ENCODE results near the gene PSMD6.

PSMD6 gene

GRCh38 chr3:63977893-63978292 lies 45.4 kb downstream of the PSMD6 start:
- Histone ChIP-seq H3K27ac (ENCODE audit: low read length) (no peak overlapping the region), H3K27me3 (ENCODE audit: control insufficient read depth in 1 of 2, insufficient read depth in 2 of 2, low read length in 2 of 2) (no peaks in the 10 kb centered on the region), H3K9me3 (ENCODE audit: control insufficient read depth in 2 of 2, low read length in 2 of 2) (no peaks in the 10 kb centered on the region), H3K36me3 (ENCODE audit: control insufficient read depth in 2 of 2, insufficient read depth in 2 of 2, low read length in 2 of 2) (peaks cover 4 to 9% of the 10 kb centered on the region in 2 donors), H3K4me3 (ENCODE audit: low read length in 2 of 2) (no peak overlapping the region), H3K9ac (ENCODE audit: low read length in 2 of 2) (no peak overlapping the region), H3K4me1 (ENCODE audit: control insufficient read depth, insufficient read depth, low read length) (peaks cover 16% of the 10 kb centered on the region)

DNA sequence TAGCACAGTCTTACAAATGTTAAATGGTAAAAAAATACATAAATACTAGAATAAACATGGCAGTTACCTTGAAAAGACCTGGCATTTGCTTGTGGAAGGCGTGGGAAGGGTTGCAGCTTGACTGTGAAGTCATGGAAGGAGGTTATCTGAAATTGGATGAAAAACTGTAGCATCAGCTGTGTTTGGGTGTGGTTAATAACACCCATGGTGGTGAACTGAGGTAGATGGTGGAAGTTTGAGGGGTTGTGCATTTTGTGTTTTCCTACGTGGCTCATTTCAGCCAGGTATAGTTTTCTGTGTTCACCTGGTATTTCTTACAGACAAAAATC lies 46.5 kb downstream of the PSMD6 start:
- no peaks in the 10 kb centered on the region for H3K27me3 ChIP-seq (ENCODE audit: control insufficient read depth in 1 of 2, insufficient read depth in 2 of 2, low read length in 2 of 2)
- H3K4me1 ChIP-seq (ENCODE audit: control insufficient read depth, insufficient read depth, low read length): peaks cover 16% of the 10 kb centered on the region
- H3K36me3 ChIP-seq (ENCODE audit: control insufficient read depth in 2 of 2, insufficient read depth in 2 of 2, low read length in 2 of 2): peaks cover 4 to 6% of the 10 kb centered on the region in 2 donors
- no peak overlapping the region for H3K27ac ChIP-seq (ENCODE audit: low read length)
- no peaks in the 10 kb centered on the region for H3K9me3 ChIP-seq (ENCODE audit: control insufficient read depth in 2 of 2, low read length in 2 of 2)
- no peak overlapping the region for H3K4me3 ChIP-seq (ENCODE audit: low read length in 2 of 2)
- no peak overlapping the region for H3K9ac ChIP-seq (ENCODE audit: low read length in 2 of 2)

DNA sequence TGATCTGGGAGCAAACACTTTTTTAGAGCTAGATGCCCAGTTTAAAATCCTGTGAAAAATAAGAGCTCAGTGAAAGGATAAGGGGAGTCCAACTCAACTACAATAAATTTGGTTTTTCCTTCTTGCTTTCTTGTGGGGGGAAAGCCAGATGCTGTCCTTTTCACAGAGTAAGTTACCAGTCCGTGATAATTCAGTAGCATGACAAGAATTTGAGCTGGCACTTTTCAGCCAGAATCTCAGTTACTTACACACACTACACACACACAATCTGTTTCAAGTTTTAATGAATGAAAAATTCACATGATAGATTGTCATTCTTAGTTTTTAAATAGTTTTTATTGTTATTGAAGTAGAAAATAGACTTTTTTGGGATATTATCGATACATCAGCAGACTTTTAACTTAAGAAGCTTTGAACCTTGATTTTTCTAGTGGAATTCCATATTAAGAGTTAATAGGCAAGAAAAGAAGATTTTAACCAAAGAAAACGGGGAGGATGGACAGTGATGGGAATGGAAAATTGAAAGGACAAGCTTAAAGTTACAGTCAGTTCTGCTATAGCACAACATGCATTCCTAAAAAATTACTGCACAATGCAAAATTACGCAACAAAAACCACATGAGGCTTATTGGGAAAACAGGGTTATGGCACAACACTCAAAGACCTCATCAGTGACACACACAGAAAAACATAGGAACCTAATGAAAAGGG lies 47.0 kb downstream of the PSMD6 start:
- Histone ChIP-seq H3K4me1 (ENCODE audit: control insufficient read depth, insufficient read depth, low read length) (peaks cover 15% of the 10 kb centered on the region), H3K9me3 (ENCODE audit: control insufficient read depth in 2 of 2, low read length in 2 of 2) (no peaks in the 10 kb centered on the region), H3K36me3 (ENCODE audit: control insufficient read depth in 2 of 2, insufficient read depth in 2 of 2, low read length in 2 of 2) (peaks cover 4 to 6% of the 10 kb centered on the region in 2 donors), H3K4me3 (ENCODE audit: low read length in 2 of 2) (no peak overlapping the region), H3K27ac (ENCODE audit: low read length) (no peak overlapping the region), H3K27me3 (ENCODE audit: control insufficient read depth in 1 of 2, insufficient read depth in 2 of 2, low read length in 2 of 2) (no peaks in the 10 kb centered on the region), H3K9ac (ENCODE audit: low read length in 2 of 2) (no peak overlapping the region)

- no peak overlapping the region for H3K4me3 ChIP-seq (ENCODE audit: low read length in 2 of 2)
- H3K4me1 ChIP-seq (ENCODE audit: control insufficient read depth, insufficient read depth, low read length): peaks cover 15% of the 10 kb centered on the region
- no peak overlapping the region for H3K27ac ChIP-seq (ENCODE audit: low read length)
- H3K9me3 ChIP-seq (ENCODE audit: control insufficient read depth in 2 of 2, low read length in 2 of 2): no peaks in the 10 kb centered on the region
- H3K27me3 ChIP-seq (ENCODE audit: control insufficient read depth in 1 of 2, insufficient read depth in 2 of 2, low read length in 2 of 2): no peaks in the 10 kb centered on the region
- peak overlapping the region in 1 of 2 donors; percentile 13 for H3K9ac ChIP-seq (ENCODE audit: low read length in 2 of 2)
- peaks cover 3 to 4% of the 10 kb centered on the region in 2 donors for H3K36me3 ChIP-seq (ENCODE audit: control insufficient read depth in 2 of 2, insufficient read depth in 2 of 2, low read length in 2 of 2)
Observed at GRCh38 chr3:63975723-63976122, 47.6 kb downstream of the PSMD6 start.

DNA sequence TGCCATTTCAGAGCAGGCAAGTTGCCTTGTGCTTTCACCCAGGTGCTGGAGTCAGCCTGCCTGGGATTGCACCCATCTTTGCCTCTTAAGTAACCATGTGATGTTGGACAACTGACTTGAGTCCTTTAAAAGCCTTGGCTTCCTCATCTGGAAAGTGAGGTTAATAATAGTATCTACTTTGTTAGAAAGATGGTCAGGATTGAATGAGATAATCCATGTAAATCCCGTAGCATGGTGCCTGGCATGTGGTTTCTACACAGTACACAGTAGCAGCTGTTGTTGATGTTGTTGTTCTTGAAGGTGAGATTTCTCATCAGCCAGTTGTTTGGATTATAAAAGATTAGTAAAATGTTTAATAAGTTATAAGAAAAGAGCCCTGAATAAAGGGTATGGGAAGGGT lies 48.8 kb downstream of the PSMD6 start:
- no peaks in the 10 kb centered on the region for H3K27me3 ChIP-seq (ENCODE audit: control insufficient read depth in 1 of 2, insufficient read depth in 2 of 2, low read length in 2 of 2)
- no peak overlapping the region for H3K27ac ChIP-seq (ENCODE audit: low read length)

DNA sequence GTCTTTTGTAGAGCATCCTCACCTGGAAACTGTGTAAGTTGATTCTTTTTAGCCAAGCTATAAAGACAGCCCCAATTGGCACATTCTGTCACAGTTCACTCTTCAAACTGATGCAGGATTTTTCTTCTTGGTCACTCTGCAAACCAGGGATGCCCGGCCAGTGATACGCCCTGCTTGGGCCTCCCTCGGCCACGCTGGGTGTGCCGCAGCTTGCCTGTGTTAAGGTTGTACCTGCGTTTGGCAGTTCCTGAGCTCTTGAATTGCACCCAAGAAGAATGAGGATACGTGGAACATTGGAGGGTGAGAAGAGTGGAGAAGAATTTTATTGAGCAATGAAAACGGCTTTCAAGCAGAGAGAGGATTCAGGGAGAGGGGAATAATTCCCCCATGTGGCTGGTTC lies 49.9 kb downstream of the PSMD6 start:
- Histone ChIP-seq H3K9ac (ENCODE audit: low read length in 2 of 2) (no peak overlapping the region), H3K4me1 (ENCODE audit: control insufficient read depth, insufficient read depth, low read length) (peaks cover 27% of the 10 kb centered on the region), H3K9me3 (ENCODE audit: control insufficient read depth in 2 of 2, low read length in 2 of 2) (no peaks in the 10 kb centered on the region), H3K36me3 (ENCODE audit: control insufficient read depth in 2 of 2, insufficient read depth in 2 of 2, low read length in 2 of 2) (no peaks in the 10 kb centered on the region), H3K4me3 (ENCODE audit: low read length in 2 of 2) (no peak overlapping the region), H3K27ac (ENCODE audit: low read length) (no peak overlapping the region), H3K27me3 (ENCODE audit: control insufficient read depth in 1 of 2, insufficient read depth in 2 of 2, low read length in 2 of 2) (no peaks in the 10 kb centered on the region)

More for the DNA sequence above, 48.8 kb downstream of the PSMD6 start:
- no peak overlapping the region for H3K9ac ChIP-seq (ENCODE audit: low read length in 2 of 2)
- H3K4me3 ChIP-seq (ENCODE audit: low read length in 2 of 2): no peak overlapping the region
- peaks cover 25% of the 10 kb centered on the region for H3K4me1 ChIP-seq (ENCODE audit: control insufficient read depth, insufficient read depth, low read length)
- no peaks in the 10 kb centered on the region for H3K9me3 ChIP-seq (ENCODE audit: control insufficient read depth in 2 of 2, low read length in 2 of 2)
- no peaks in the 10 kb centered on the region for H3K36me3 ChIP-seq (ENCODE audit: control insufficient read depth in 2 of 2, insufficient read depth in 2 of 2, low read length in 2 of 2)

GRCh38 chr3:63972987-63973386 lies 50.3 kb downstream of the PSMD6 start:
- Histone ChIP-seq H3K9ac (ENCODE audit: low read length in 2 of 2) (no peak overlapping the region), H3K4me1 (ENCODE audit: control insufficient read depth, insufficient read depth, low read length) (peaks cover 31% of the 10 kb centered on the region), H3K27ac (ENCODE audit: low read length) (peak overlapping the region; percentile 3), H3K27me3 (ENCODE audit: control insufficient read depth in 1 of 2, insufficient read depth in 2 of 2, low read length in 2 of 2) (no peaks in the 10 kb centered on the region), H3K4me3 (ENCODE audit: low read length in 2 of 2) (no peak overlapping the region), H3K36me3 (ENCODE audit: control insufficient read depth in 2 of 2, insufficient read depth in 2 of 2, low read length in 2 of 2) (no peaks in the 10 kb centered on the region), H3K9me3 (ENCODE audit: control insufficient read depth in 2 of 2, low read length in 2 of 2) (no peaks in the 10 kb centered on the region)

GRCh38 chr3:63972196-63972595 lies 51.1 kb downstream of the PSMD6 start:
- Histone ChIP-seq H3K4me1 (ENCODE audit: control insufficient read depth, insufficient read depth, low read length) (peaks cover 38% of the 10 kb centered on the region), H3K27me3 (ENCODE audit: control insufficient read depth in 1 of 2, insufficient read depth in 2 of 2, low read length in 2 of 2) (no peaks in the 10 kb centered on the region), H3K4me3 (ENCODE audit: low read length in 2 of 2) (no peak overlapping the region), H3K9me3 (ENCODE audit: control insufficient read depth in 2 of 2, low read length in 2 of 2) (no peaks in the 10 kb centered on the region), H3K27ac (ENCODE audit: low read length) (peak overlapping the region; percentile 32), H3K9ac (ENCODE audit: low read length in 2 of 2) (no peak overlapping the region), H3K36me3 (ENCODE audit: control insufficient read depth in 2 of 2, insufficient read depth in 2 of 2, low read length in 2 of 2) (no peaks in the 10 kb centered on the region)

DNA sequence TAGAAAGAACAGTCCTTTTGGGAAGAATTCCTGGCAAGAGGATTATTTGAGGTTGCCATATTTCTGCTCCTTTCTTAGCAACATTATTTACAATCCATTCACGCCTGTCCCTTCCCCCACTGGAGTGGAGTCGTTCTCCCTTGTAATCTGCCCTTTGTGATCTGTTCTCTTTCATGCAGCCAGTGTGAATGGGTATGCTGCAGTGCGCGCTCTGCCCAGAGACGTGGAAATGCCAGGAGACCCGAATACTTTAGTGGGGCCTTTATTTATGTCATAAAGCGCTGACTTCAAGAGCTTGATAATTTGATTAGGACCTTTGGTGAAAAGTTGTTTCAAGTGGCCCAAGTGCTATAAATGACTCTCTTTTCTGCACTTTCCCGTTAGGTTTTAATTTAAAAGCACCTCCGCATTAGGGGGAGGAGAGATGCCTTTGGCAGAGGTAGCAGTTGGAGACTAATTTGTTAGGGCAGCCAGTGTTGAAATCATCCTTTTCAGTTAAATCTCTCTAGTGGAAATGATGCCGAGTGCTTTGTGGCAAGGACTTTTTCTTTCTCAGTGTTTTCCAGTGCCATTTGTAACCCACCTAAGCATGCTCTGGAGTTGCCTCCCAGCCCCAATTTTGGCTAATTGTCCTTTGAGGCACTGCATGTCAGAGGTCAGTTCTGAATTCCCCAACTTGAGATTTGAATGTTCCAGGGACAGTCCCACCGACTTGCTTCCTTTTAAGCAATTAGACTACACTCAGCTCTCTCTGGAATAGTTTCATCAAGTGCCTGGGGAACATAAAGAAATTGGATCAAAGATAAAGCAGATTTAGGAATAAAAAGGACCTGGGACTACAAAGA lies 52.4 kb downstream of the PSMD6 start:
- Histone ChIP-seq H3K4me1 (ENCODE audit: control insufficient read depth, insufficient read depth, low read length) (peaks cover 36% of the 10 kb centered on the region), H3K27me3 (ENCODE audit: control insufficient read depth in 1 of 2, insufficient read depth in 2 of 2, low read length in 2 of 2) (no peaks in the 10 kb centered on the region), H3K36me3 (ENCODE audit: control insufficient read depth in 2 of 2, insufficient read depth in 2 of 2, low read length in 2 of 2) (no peaks in the 10 kb centered on the region), H3K9ac (ENCODE audit: low read length in 2 of 2) (peak overlapping the region; percentile 8 to 55), H3K27ac (ENCODE audit: low read length) (peak overlapping the region; percentile 70), H3K9me3 (ENCODE audit: control insufficient read depth in 2 of 2, low read length in 2 of 2) (no peaks in the 10 kb centered on the region), H3K4me3 (ENCODE audit: low read length in 2 of 2) (peak overlapping the region; percentile 33 to 55)

GRCh38 chr3:63969876-63970275 lies 53.4 kb downstream of the PSMD6 start:
- Histone ChIP-seq H3K9me3 (ENCODE audit: control insufficient read depth in 2 of 2, low read length in 2 of 2) (no peaks in the 10 kb centered on the region), H3K4me1 (ENCODE audit: control insufficient read depth, insufficient read depth, low read length) (peaks cover 43% of the 10 kb centered on the region), H3K9ac (ENCODE audit: low read length in 2 of 2) (no peak overlapping the region), H3K4me3 (ENCODE audit: low read length in 2 of 2) (no peak overlapping the region), H3K36me3 (ENCODE audit: control insufficient read depth in 2 of 2, insufficient read depth in 2 of 2, low read length in 2 of 2) (no peaks in the 10 kb centered on the region), H3K27ac (ENCODE audit: low read length) (peak overlapping the region; percentile 70), H3K27me3 (ENCODE audit: control insufficient read depth in 1 of 2, insufficient read depth in 2 of 2, low read length in 2 of 2) (no peaks in the 10 kb centered on the region)

Measured in stomach smooth muscle (tissue), 2 donors.